ENCODE results near the gene CD2AP.
"Not testable (repeated sequence)": the region's sequence is repeated elsewhere in the genome, so short reads cannot be mapped to it uniquely, and the experiment has no call there.

Gene CD2AP

DNA sequence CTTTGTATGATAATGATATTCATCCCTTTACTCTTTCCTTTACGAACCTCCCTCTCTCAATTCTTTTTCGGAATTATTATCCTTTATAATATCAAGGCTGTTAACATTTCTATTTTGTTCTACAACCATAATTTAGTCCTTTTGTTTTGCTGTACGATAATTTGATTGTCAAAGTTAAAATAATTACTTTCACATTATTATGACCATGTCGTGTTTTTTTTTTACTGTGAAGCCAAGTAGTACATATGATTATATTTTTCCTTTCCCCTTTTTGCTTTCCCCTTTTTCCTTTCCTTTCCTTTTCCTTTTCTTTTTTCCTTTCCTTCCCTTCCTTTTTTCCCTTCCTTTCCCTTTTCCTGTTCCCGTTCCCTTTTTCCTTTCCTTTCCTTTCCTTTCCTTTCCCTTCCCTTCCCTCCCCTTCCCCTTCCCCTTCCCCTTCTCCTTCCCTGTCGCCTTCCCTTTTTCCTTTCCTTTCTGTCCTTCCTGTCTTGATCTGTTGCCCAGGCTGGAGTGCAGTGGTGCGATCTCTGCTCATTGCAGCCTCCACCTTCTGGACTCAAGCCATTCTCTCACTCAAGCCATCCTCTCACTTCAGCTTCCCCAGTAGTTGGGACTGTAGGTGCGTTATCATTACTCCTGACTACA, 19.5 kb downstream of the CD2AP start:
- DNase-seq (ENCODE audit: low read depth) = no peak

DNA sequence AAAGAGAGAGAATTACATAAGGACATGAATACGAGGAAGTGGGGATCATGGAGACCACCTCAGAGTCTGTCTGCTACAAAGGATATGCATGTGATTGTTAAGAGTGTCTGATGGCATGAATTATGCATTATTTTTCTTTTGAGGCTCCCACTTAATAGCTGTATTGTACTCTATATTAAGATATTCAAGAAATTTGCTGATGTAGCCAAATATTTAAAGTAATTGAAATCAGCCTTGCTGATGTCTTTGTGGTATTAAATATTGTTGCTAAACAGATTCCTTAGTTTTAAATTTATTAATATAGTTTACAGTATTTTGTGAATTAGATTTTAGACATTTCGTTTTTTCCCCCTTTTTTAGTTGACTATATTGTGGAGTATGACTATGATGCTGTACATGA, 25.3 kb downstream of the CD2AP start:
- DNase-seq (ENCODE audit: low read depth) = no peak

DNA sequence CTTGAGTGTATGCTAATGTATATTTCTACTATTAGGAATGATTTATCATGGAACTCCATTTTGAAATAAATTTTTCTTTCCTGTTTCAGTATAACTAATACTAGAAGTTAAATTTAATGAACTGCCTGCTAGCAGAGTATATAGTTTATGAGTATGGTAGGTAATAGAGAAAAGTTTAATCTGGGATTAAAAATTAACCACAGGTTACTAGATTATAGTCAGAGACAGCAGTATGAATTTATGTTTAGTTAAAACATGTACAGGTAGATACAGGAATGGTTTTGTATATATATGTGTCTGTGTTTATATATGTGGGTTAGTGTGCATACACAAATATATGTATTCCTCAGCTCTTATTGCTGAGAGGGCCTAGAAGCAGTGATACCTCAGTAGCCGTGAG, 32.3 kb downstream of the CD2AP start:
- no peak for DNase-seq (ENCODE audit: low read depth)

DNA sequence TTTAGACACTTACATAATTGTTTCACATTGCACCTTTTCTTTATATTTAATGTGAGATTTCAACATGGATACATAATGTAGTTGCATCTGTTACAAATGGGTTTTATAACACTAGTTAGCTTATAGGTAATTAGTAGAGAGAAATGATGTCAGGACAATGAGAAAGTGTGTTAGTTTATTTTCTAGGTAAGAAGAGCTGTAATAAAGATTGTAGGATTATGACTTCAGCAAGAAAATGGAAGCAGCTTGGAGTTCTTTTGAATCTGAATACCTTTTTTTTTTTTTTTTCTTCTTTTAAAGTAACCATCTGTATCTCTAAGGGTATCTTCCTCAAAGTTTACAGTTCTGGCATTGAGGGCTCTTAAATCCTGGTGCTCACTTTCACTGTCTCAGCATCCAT, 35.3 kb downstream of the CD2AP start:
- no peak for DNase-seq (ENCODE audit: low read depth)

DNA sequence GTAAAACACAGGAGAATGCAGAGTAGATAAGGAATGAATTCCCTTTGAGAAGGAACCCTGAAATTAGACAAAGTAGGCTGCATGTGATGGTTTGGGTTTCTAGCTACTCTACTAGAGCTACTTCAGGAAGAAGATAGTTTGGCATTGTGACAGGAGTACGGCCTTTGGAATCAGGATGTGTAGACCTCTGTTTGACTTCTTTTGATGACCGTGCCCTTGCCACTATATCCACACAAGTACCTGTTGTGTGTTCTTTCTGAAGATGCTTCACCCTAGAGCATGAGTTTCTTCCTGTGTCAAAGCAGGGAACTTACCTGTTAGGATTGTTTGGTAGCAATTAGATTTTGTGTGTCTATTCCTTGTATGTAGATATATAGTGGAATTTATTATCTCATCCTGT, 41.7 kb downstream of the CD2AP start:
- no peak for DNase-seq (ENCODE audit: low read depth)

DNA sequence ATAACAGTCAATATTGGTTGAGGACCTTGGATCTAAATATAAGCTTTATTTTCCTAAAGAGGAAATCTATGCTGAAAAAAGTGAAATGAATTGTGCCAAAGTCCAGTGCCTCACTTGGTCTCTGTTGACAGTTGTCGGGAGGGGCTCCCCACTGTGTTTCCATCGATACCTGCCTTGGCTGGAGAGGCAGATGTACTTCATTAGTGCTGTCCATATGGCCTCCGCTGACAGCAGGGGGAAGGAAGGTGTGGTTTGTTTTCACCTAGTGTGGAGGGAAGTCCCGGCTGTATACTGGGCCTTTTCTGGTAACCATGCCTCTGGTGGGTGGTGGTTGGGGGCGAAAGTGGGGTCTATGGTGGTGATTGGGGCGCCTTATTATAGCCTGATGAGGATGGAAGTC, 42.7 kb downstream of the CD2AP start:
- no peak for DNase-seq (ENCODE audit: low read depth)

DNA sequence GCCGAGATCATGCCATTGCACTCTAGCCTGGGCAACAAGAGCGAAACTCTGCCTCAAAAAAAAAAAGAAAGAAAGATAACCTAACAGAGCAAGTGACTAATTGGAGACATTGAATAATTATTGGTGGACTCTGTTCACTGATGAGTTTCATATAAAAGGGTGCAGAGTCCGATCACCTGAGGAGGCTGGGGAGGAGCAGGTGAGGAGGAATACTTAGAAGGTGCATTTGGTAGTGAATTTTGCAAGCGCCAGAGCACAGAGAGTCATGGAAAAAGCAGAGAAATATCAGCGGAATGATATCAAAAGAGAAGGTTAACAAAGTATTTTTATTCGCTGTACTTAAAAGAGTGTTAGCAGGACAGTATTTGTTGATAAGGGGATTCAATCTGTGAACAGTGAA, 44.4 kb downstream of the CD2AP start:
- DNase-seq (ENCODE audit: low read depth) = no peak

DNA sequence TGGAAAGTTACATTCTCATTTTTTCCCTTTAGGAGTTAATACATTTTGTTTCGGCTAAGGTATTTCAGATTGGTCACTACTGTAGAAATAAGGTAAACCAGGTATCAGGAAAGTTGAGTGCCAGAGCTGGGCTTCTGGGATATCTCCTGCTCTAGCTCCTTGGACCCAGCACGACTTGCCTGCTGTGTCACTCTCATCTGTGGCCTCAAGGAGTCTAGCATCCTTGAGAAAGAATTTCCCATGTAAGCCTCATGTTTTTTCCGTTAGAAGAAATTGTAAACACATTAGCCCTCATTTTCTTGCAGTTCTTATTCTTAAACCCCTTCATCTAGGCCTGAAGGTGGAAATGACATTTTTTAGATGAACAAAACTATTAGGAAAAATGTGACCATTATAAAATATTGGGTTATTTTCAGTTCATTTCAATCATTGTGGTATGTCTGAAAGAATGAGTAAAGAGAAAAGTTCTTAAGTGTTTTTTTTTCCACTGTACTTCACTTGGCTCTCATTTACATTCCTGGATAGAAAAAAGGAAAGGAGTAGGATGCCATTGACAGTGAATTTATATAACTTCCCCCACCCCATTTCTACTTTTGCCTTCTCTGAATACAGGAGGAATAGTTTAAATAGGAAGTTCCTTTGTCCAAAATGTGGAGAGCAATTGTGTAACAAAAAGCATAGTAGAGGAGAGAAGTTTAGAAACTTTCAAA, 46.7 kb downstream of the CD2AP start:
- no peak for DNase-seq (ENCODE audit: low read depth)

DNA sequence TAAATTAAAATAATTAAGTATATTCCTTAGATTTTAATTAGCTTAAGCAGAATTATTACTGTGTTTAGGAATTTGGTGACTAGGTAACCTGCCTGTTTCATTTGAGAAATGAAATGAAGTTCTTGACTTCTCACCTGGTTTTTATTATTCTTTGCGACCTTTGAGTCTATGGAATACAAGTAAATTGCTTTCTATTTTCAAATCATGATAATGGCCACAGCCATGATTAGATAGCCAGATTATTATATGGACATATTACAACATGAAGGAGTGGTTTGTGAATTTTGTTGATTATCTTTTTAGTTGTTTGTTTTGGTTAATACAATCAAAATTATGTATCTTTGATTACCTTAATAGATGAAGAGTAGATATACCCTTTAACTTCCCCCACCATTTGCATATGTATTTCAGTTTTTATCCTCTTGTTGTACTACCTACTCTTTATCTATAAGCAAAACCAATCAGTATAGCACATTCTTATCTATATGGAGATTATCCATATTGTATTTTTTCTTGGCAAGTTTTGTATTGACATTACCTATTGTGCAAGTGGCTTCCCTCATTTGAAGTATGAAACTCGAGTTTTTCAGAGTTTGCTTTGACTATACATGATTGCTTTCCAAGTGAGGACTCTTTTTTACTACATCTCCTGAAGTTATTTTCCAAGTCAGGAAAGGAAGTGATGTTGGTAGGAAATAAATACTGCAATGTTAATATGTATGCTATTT, 47.9 kb downstream of the CD2AP start:
- no peak for DNase-seq (ENCODE audit: low read depth)

DNA sequence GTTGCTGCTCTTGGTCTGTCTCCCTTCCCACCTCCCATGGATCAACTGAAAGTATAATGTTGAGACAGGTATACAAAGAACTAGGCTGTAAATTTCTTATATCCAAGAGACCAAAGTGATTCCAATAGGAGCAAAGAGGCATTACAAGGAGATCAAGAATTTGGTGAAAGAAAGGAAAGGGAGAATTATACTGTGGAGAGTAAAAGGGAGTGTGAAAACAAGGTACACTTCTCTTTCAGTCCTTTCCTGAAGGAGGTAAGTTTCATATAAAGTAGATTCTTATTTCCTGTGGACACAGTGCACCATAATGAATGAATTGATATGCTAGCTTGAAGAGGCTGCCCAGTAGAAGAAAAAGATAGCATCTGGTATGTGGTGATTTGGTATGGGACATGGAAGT, 49.7 kb downstream of the CD2AP start:
- no peak for DNase-seq (ENCODE audit: low read depth)

DNA sequence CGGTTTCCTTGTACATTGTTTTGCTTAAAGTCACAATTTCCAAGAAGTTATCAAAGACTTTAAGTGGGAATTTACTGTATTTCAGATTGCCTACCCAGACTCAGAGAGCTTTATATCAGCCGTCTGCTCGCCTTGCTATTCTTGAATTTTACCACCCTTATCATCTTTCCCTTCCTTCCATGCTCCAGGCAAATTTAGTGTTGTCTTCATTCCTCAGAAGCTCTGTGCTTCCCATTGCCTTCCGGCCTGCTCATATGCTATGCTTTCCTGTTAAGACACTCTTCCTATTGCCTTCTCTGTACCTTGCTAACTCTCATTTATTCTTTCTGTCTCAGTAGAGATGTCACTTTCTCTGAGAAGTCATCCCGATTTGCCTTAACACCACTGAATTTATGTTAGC, 52.1 kb downstream of the CD2AP start:
- DNase-seq (ENCODE audit: low read depth) = no peak

DNA sequence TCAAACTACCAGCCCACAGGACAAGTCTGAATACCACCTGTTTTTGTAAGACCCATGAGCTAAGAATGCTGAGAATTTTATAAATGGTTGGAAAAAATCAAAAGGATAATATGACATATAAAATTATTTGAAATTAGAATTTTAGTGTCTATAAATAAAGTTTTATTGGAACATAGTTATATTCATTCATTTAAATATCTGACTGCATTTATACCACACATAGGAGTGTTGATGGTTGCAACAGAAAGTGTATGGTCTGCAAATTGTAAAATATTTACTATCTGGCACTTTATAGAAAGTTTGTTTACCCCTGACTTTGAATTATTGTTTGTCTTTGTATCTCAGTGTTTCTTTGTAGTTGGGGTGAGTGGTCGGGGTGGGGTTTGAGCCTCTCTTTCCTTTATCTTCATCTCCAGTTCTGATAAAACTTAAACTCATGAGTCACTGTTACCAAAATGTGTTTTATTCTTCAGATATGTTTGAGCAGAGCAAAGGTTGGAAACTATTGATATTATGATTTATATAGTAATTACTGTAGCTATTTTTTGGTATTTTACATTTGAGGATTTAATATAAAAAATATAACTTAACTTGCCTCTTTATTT, 55.5 kb downstream of the CD2AP start:
- DNase-seq (ENCODE audit: low read depth) = no peak

DNA sequence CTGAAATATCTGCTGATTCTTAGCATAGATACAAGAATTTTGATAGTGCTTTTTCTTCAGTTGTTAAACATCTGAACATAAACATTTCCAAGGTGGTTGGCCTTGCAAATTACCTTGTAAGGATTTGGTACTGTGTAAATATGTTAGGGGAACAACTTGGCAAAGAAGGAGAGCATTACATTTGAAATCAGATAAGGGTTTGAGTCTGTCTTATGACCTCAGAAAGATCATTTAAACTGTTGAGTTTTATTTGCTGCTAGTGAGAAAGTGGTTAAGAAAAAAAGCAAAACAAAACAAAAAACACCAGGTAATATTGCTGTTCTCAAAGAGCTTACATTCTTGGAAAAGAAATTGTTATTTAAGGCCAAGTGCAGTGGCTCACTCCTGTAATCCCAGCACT, 56.5 kb downstream of the CD2AP start:
- no peak for DNase-seq (ENCODE audit: low read depth)

DNA sequence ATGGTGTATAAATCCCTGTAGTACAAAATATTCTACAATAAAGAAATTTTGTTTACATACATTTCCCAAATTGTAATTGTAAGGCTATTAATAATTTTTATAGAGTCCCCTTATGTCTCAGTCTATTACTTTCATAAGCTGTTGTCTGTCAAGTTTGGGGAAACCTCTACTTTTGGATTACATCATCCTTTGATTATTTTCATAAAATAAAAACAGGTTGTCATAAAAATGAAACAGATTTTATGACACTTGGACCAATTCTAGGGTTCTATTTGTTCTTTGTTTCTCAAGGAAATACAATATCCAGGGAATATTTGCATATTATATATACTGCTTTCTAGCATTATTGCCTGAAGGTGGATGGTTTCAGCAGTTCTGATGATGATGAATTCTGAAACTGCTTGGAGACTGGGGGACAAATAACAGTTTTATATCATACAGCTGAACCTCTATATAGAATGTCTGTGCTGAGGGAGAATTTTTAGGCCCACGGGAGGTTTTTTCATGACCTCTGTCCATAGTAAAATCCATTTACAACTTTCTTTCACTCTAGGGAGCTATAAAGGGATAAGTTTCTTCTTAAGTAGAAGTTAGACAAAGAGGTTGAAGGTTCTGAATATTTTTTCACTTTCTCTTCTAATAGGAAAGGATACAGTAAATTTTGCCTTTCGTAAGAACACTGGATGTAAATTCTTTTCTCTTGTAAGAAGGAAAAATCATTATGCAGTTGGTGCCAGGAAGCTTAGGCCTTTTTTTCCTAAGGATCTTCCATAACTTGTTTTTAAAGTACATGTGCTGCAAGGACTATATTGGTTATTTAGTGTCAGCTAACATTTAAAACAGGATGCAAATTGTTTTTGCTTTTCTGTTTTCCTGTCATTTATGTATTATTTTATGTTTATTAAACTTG, 58.0 kb downstream of the CD2AP start:
- DNase-seq (ENCODE audit: low read depth) = no peak

DNA sequence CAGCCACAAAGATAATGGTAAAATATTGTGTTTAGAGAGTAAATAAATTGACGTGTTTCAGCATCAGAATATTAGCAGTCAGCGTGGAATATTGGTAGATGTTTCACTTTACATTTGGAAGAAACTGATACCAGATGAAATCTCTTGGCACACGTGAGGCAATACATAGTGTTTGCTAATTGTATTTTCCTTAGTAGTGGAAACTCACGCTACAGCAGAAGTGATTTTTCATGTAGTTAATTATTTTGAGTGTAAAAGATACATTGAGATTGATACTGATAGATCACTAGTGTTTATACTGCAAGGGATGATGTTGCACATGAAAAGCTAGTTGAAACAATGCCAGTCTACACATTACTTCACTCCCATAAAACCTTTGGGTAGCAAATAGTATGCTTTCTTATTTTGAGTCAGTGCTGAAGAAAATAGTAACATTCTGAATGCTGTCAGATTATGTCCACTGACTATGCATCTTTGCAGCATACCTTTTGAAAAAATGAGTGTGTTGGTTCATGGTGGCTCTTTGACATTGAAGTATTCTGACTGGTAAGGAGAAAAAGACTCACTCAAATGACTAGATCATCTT, 59.3 kb downstream of the CD2AP start:
- DNase-seq (ENCODE audit: low read depth) = no peak

DNA sequence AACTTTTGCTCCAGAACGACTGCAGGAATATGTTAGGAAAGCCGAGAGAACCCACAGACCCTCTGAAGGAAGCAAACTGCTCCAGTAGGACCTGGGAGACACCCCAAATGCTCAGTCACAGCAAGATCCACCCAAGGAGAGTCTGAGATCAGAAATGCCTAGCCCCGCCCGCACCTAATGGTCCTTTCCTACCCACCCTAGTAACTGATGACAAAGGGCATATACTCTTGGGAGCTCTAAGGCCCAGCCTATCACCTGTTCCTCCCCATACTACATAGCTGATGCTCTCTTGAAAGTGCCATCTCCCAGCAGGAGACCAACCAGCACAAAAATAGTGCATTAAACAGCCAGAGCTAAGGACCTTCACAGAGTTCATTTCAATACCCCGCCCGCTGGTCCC, 67.6 kb downstream of the CD2AP start:
- no peak for DNase-seq (ENCODE audit: low read depth)

DNA sequence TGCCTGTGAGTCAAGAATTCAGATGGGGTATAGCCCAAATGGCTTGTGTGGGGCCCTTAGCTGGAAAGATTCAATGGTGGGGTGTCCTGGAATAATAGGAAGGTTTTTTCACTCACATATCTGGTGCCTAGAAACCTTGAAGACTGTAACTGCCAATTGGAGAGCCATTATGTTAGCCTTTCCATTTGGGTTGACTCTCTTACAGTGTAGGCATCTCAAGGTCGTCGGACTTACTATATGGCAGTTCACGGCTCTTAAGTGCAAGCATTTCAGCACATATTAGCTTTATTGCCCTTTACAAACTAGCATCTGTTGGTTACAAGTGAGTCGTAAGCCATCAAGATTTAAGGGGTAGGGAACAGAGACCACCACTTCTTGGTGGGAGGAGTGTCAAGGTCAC, 74.1 kb downstream of the CD2AP start:
- no peak for DNase-seq (ENCODE audit: low read depth)

DNA sequence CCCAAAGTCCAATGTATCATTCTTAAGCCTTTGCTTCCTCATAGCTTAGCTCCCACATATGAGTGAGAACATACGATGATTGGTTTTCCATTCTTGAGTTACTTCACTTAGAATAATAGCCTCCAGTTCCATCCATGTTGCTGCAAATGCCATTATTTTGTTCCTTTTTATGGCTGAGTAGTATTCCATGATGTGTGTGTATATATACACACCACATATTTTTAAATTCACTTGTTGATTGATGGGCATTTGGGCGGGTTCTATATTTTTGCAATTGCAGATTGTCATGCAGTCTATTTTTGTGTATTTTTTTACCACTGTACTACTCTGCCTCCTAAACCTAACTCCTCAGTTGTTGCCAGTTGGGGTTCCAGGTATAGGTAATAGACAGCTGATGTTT, 74.7 kb downstream of the CD2AP start:
- DNase-seq (ENCODE audit: low read depth) = no peak

DNA sequence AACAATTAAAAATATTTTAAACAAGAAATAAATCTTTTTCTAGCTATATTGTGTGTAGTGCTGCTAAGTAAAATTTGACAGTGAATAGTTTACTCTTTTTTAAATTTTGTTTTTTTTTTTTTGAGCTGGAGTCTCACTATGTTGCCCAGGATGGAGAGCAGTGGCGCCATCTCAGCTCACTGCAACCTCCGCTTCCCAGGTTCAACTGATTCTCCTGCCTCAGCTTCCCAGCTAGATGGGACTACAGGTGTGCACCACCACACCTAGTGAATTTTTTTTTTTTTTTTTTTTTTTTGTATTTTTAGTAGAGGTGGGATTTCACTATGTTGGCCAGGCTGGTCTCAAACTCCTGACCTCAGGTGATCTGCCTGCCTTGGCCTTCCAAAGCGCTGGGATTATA, 75.7 kb downstream of the CD2AP start:
- not testable (repeated sequence) for DNase-seq (ENCODE audit: low read depth)

DNA sequence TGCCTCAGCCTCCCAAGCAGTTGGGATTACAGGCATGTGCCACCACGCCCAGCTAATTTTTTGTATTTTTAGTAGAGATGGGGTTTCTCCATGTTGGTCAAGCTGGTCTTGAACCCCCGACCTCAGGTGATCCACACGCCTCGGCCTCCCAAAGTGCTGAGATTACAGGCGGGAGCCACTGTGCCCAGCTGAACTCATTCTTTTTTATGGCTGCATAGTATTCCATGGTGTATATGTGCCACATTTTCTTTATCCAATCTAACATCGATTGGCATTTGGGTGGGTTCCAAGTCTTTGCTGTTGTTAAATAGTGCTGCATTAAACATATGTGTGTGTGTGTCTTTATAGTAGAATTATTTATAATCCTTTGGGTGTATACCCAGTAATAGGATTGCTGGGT, 78.9 kb downstream of the CD2AP start:
- DNase-seq (ENCODE audit: low read depth) = not testable (repeated sequence)

DNA sequence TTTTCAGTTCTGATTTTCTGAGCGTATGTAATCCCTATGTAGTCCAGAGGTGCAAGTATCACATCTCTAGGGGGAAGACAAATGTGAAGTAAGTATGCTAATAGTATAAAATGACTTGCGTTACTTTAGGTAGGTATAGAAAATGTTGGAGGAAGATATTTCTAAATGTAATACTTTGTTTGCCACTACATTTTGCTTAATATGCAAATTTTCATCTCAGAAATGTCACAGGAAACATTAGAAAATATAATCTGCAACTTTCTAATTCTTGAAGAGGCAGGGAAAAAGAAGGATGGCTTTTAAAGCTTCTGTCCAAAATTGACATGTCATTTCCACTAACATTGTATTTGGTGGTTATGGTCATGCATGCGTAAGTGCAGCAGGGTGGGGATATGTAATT, 85.6 kb downstream of the CD2AP start:
- DNase-seq (ENCODE audit: low read depth) = no peak

All from T follicular helper cell (primary cell).